ENCODE data around the gene LRP2BP.

GRCh38 chr4:185364886-185365285, 30.8 kb downstream of the LRP2BP start:
- TF ChIP-seq CTCF (IDR thresholded peaks at IDR 0.05) (no peak), EP300 (IDR thresholded peaks at IDR 0.05) (no peak)
